Astrocyte of the spinal cord (primary cell): ENCODE data around the gene OTOL1.
A peak's percentile ranks its signal among the peaks of the same experiment; 100 is the strongest.
"Not testable (repeated sequence)": the region's sequence is repeated elsewhere in the genome, so short reads cannot be mapped to it uniquely, and the experiment has no call there.

ENCODE experiments used
- DNase-seq: peaks from one replicate; pipeline ENCODE4 v3.0.0; 2011; ENCODE audit warnings: low read depth, low spot score
- H3K4me3 ChIP-seq: 2 replicates; pipeline ENCODE4 v1.5.1; 2011; ENCODE audit warnings: low read depth, mild to moderate bottlenecking, low read length, moderate library complexity
- in situ Hi-C: cut with HindIII; loops from 2 replicates; pipeline ENCODE4 v1.10.0; 2017; ENCODE audit warnings: low sequenced_read_pairs
- TF ChIP-seq, protein P1 (sequence below): IDR thresholded peaks from 2 replicates; pipeline ENCODE4 v1.5.1; 2012; ENCODE audit warnings: low read depth, mild to moderate bottlenecking, low read length, inconsistent platforms

The OTOL1 gene

DNA sequence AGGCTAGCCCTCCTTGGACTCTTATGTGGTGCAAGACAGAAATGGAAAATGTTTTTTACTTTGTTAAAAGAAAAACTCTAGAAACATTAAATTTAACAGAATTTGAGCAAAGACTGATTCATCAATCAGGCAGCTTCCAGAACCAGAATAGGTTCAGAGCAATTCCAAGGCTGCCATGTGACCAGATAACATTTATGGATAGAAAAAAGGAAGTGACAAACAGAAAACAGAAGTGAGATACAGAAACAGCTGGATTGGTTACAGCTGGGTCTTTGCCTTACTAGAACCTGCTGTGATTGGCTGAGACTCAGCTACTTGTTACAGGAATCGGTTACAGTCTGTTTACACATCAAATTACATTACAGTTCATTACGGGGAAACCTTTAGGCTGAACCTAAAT is 22.5 kb upstream of the OTOL1 start:
- in situ Hi-C loops: no loop called here
- DNase-seq: no peak
- no peak overlapping the region for H3K4me3 ChIP-seq
- TF ChIP-seq, protein P1, sequence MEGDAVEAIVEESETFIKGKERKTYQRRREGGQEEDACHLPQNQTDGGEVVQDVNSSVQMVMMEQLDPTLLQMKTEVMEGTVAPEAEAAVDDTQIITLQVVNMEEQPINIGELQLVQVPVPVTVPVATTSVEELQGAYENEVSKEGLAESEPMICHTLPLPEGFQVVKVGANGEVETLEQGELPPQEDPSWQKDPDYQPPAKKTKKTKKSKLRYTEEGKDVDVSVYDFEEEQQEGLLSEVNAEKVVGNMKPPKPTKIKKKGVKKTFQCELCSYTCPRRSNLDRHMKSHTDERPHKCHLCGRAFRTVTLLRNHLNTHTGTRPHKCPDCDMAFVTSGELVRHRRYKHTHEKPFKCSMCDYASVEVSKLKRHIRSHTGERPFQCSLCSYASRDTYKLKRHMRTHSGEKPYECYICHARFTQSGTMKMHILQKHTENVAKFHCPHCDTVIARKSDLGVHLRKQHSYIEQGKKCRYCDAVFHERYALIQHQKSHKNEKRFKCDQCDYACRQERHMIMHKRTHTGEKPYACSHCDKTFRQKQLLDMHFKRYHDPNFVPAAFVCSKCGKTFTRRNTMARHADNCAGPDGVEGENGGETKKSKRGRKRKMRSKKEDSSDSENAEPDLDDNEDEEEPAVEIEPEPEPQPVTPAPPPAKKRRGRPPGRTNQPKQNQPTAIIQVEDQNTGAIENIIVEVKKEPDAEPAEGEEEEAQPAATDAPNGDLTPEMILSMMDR: no peak

DNA sequence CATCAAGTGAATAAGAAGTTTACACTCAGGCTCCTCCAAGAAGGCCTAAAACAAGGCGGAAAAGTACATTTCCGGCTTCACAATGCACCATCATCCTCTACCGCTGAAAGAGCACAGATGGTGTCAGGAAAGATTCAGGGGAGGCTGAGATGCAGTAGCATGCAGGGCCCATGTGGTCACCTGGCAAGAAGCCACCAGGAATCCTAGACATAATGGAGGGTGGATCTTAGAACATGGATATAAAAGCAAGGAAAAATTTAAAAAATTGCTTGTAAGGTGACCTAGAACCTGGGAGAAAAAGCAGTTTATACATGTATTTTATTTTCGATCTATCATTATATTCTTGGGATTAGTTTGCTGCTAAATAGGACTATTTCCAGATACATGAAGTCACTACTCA is 21.9 kb upstream of the OTOL1 start:
- H3K4me3 ChIP-seq: no peak overlapping the region
- no peak for DNase-seq
- TF ChIP-seq, protein P1: no peak
- in situ Hi-C loops: no loop called here

DNA sequence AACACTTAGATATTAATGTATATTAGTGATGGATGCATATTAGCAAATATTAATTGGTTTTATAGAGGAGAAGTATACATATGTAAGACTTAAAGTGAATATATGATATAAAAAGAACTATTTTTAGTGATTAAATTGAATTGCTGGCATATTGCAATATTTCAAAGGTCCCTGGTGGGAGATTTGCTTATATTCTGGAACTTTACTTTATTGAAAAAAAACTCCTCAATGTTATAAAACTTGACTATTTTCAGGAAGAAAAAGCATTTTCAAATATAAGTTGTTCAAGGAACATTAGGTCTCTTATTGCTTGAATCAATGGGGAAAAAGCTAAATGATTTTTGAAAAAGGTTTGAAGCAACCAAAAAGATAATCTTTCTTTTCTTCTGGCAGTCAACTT is 21.4 kb upstream of the OTOL1 start:
- in situ Hi-C loops: no loop called here
- TF ChIP-seq, protein P1: no peak
- no peak for DNase-seq
- no peak overlapping the region for H3K4me3 ChIP-seq

DNA sequence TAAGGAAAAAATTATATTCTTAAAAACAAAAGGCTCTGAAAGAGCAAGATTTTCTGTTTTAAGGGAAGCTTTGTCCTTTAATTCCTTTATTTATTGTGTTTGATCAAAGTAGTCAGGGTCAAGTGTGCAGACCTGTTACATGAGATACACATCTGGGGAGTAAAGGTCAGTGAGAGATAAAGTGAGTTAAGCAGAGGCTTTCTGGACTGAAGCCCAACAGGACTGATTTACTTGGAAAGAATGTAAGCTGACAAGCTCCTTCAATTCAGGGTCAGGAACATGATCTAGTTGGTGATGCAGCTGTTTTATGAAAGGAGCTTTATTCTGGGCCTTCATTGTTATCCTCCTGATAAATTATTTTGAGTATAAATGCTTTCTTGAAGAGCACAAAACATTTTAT is 20.7 kb upstream of the OTOL1 start:
- in situ Hi-C loops: no loop called here
- peak; percentile 18 for DNase-seq
- no peak overlapping the region for H3K4me3 ChIP-seq
- TF ChIP-seq, protein P1: no peak

DNA sequence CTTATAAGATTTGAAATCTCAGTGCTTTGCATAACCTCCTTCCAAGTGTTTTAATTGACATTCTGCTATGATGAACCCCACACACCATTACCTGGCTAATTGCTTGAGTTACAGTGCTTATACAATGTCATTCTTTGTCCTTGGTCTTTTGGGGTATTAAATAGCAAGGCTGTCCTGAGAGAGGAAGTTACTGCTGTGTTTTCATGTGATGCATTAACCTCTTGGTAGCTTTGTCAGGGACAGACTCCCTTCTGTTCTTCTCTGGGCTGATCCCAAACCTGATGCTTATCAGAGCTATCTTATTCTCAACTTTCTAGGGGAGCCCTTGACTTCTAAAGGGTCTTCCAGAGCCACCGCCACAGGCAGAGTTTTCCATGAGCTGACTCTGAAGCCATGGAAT is 12.4 kb upstream of the OTOL1 start:
- no peak for DNase-seq
- TF ChIP-seq, protein P1: no peak
- H3K4me3 ChIP-seq: no peak overlapping the region
- in situ Hi-C loops: no loop called here

DNA sequence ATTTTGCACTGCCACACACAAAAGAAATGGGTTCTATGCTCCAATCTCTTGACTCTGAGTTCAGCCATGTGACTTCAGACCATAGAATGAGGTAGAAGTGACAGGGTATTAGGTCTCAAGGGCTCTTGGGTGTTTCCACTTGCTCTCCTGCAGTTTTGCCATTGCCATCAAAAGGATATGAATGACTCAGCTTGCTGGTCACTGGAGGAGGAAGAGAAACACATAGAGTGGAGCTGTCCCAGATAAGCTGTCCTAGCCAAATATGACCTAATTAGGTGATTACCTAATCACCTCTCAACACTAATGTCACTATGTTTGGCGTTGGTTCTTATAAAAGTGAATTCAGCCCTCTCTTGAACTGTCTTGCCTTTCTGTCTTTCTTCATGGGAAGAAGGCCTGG is 8.3 kb upstream of the OTOL1 start:
- DNase-seq, H3K4me3 ChIP-seq, in situ Hi-C loops: not testable (repeated sequence)

DNA sequence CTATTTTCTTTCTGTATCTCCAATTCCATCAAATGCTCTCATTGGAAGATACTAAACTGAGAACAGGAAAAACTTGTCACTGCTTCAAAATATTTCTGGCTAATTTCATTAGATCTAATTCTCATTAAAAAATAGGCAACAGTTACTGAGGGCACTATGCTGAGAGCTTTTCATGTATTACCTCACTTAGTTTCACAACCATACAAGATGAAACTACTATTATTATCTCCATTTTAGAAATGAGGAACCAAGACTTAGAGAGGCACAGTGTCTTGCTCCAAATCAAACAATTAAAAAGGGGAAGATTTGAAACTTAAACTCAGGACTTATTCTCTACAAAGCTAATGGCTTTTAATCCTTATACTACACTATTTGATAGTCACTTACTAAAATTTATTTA is 7.2 kb upstream of the OTOL1 start:
- DNase-seq: no peak
- in situ Hi-C loops: no loop called here

DNA sequence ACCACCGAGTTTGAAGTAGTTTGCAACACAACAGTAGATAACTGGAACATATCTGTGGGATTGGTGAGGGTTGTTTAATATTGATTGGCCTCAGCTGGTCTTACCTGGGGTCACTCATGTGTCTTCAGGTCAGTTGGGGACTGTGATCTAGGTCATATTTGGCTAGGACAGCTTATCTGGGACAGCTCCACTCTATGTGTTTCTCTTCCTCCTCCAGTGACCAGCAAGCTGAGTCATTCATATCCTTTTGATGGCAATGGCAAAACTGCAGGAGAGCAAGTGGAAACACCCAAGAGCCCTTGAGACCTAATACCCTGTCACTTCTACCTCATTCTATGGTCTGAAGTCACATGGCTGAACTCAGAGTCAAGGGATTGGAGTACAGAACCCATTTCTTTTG is 5.8 kb upstream of the OTOL1 start:
- in situ Hi-C loops, H3K4me3 ChIP-seq, DNase-seq: not testable (repeated sequence)

More for the DNA sequence above, 7.2 kb upstream of the OTOL1 start:
- H3K4me3 ChIP-seq: no peak overlapping the region
- TF ChIP-seq, protein P1: no peak
